ENCODE measurements around the gene TNIK.

Gene TNIK

GRCh38 chr3:171503817-171504216 lies 43.6 kb upstream of the TNIK start:
- TF ChIP-seq CTCF (IDR thresholded peaks at IDR 0.05; ENCODE audit: extremely low read depth, insufficient read depth, missing control alignments) = no peak
- DNase-seq (ENCODE audit: low spot score) = no peak
- in situ Hi-C loops (cut with MboI; ENCODE audit: low pct_unique_long_range_greater_than_20kb, low sequenced_read_pairs, unreplicated experiment) = no loop called here

- no peak for DNase-seq (ENCODE audit: low spot score)
- in situ Hi-C loops (cut with MboI; ENCODE audit: low pct_unique_long_range_greater_than_20kb, low sequenced_read_pairs, unreplicated experiment) = no loop called here
- TF ChIP-seq CTCF (IDR thresholded peaks at IDR 0.05; ENCODE audit: extremely low read depth, insufficient read depth, missing control alignments) = no peak
Observed at GRCh38 chr3:171498921-171499320, 38.7 kb upstream of the TNIK start.

- in situ Hi-C loops (cut with MboI; ENCODE audit: low pct_unique_long_range_greater_than_20kb, low sequenced_read_pairs, unreplicated experiment) = no loop called here
- no peak for DNase-seq (ENCODE audit: low spot score)
- TF ChIP-seq CTCF (IDR thresholded peaks at IDR 0.05; ENCODE audit: extremely low read depth, insufficient read depth, missing control alignments) = no peak
Observed at GRCh38 chr3:171497468-171497867, 37.3 kb upstream of the TNIK start.

- no peak for DNase-seq (ENCODE audit: low spot score)
- no peak for TF ChIP-seq CTCF (IDR thresholded peaks at IDR 0.05; ENCODE audit: extremely low read depth, insufficient read depth, missing control alignments)
- in situ Hi-C loops (cut with MboI; ENCODE audit: low pct_unique_long_range_greater_than_20kb, low sequenced_read_pairs, unreplicated experiment) = no loop called here
Observed at GRCh38 chr3:171495413-171495812, 35.2 kb upstream of the TNIK start.

- in situ Hi-C loops (cut with MboI; ENCODE audit: low pct_unique_long_range_greater_than_20kb, low sequenced_read_pairs, unreplicated experiment) = no loop called here
- no peak for TF ChIP-seq CTCF (IDR thresholded peaks at IDR 0.05; ENCODE audit: extremely low read depth, insufficient read depth, missing control alignments)
- DNase-seq (ENCODE audit: low spot score) = no peak
Observed at GRCh38 chr3:171494457-171495109, 34.4 kb upstream of the TNIK start.

- no peak for DNase-seq (ENCODE audit: low spot score)
- TF ChIP-seq CTCF (IDR thresholded peaks at IDR 0.05; ENCODE audit: extremely low read depth, insufficient read depth, missing control alignments) = no peak
- in situ Hi-C loops (cut with MboI; ENCODE audit: low pct_unique_long_range_greater_than_20kb, low sequenced_read_pairs, unreplicated experiment) = no loop called here
Observed at GRCh38 chr3:171491361-171491760, 31.2 kb upstream of the TNIK start.
